HepG2 (cell line): Measurements from ENCODE around the gene SLC6A6. TPM values are rescaled to one million over a fixed set of nuclear protein-coding genes. Genes with fewer than 3 reads are reported as not detected.

ENCODE experiments used
- ATAC-seq: fragments of 200-7000 bp; cut with Tn5 transposase; 3 replicates; pipeline ENCODE4 v1.9.1; 2020; ENCODE audit warnings: mild to moderate bottlenecking, moderate library complexity
- BruUV-seq: library from RNA; stranded (reverse); fragments of 400-500 nt; replicated peaks from 2 replicates; lab custom pipeline; 2021; lab: Mats Ljungman, UMichigan
- CTCF ChIA-PET: fragments of 300-600 bp; formaldehyde crosslinking; extraction: SDS; loops from one replicate; lab custom pipeline; 2021; ENCODE audit warnings: low total read pairs, inconsistent platforms, low intra/inter-chr PET ratio; lab: Yijun Ruan, JAX
- POLR2A ChIA-PET: fragments of 350-600 bp; sonication (Branson Sonifier 250); formaldehyde crosslinking; loops from one replicate; lab custom pipeline; 2020; ENCODE audit warnings: antibody characterized with exemption, inconsistent platforms; lab: Yijun Ruan, JAX
- DNase-seq: peaks from one replicate; pipeline ENCODE4 v3.0.0-alpha.2; 2015; ENCODE audit warnings: low spot score
- FAIRE-seq: peaks from 3 replicates; lab custom pipeline; 2011; peaks lifted over from hg19 to GRCh38; lab: Jason Lieb, UNC
- H2AFZ ChIP-seq: one replicate; pipeline ENCODE4 v1.6.1; 2011; ENCODE audit warnings: low read length, inconsistent platforms
- H3K27ac ChIP-seq: fragments of 300-600 bp; 3 replicates; pipeline ENCODE4 v1.8.0; 2011; ENCODE audit warnings: mixed run types, mild to moderate bottlenecking, mixed read lengths, low read length, inconsistent platforms; ENCODE audit not compliant: insufficient read depth; ENCODE audit errors: extremely low read length
- H3K27me3 ChIP-seq, 2 experiments: fragments of 200-600 bp in 1 of 2; 2 replicates in 1 of 2; 3 replicates in 1 of 2; pipeline versions ENCODE4 v1.6.0 to v1.8.0; 2011; ENCODE audit warnings: low read length in 2 of 2, mild to moderate bottlenecking in 2 of 2, moderate library complexity in 2 of 2, inconsistent platforms in 1 of 2; ENCODE audit not compliant: insufficient read depth in 2 of 2, control insufficient read depth in 1 of 2
- H3K36me3 ChIP-seq, 2 experiments: fragments of 200-600 bp in 1 of 2; replicated peaks in 1 of 2; 2 replicates in 1 of 2; 3 replicates in 1 of 2; pipeline versions ENCODE4 v1.5.1 to v1.8.0; 2011; ENCODE audit warnings: low read length in 2 of 2, inconsistent platforms in 1 of 2; ENCODE audit not compliant: insufficient read depth in 2 of 2, control insufficient read depth in 1 of 2
- H3K4me1 ChIP-seq: 2 replicates; pipeline ENCODE4 v1.5.1; 2012; ENCODE audit warnings: low read length, inconsistent platforms; ENCODE audit not compliant: insufficient read depth
- H3K4me2 ChIP-seq: 2 replicates; pipeline ENCODE4 v1.6.0; 2011; ENCODE audit warnings: low read depth, low read length, inconsistent platforms
- H3K4me3 ChIP-seq, 3 experiments: fragments of 200-600 bp in 1 of 3; sonication (generic), shearing (Covaris generic) in 1 of 3; replicated peaks in 1 of 3; 2 replicates each; pipeline ENCODE4 v1.5.1; 2011 to 2016; ENCODE audit warnings: low read length in 3 of 3, inconsistent platforms in 2 of 3, low read depth in 2 of 3, mild to moderate bottlenecking in 2 of 3, control low read depth in 1 of 3, mixed read lengths in 1 of 3; ENCODE audit not compliant: insufficient read depth in 1 of 3
- H3K79me2 ChIP-seq: one replicate; pipeline ENCODE4 v1.6.1; 2011; ENCODE audit warnings: low read length, inconsistent platforms; ENCODE audit not compliant: insufficient read depth
- H3K9ac ChIP-seq: 2 replicates; pipeline ENCODE4 v1.6.0; 2011; ENCODE audit warnings: mild to moderate bottlenecking, low read depth, low read length, inconsistent platforms; ENCODE audit not compliant: insufficient read depth
- H3K9me3 ChIP-seq: 2 replicates; pipeline ENCODE4 v1.5.1; 2012; ENCODE audit warnings: mild to moderate bottlenecking, low read length
- H4K20me1 ChIP-seq: 2 replicates; pipeline ENCODE4 v1.6.0; 2011; ENCODE audit warnings: inconsistent platforms, mild to moderate bottlenecking, low read length, moderate library complexity; ENCODE audit not compliant: insufficient read depth
- AHDC1 ChIP-seq: sonication (generic); formaldehyde crosslinking; IDR thresholded peaks from 2 replicates; pipeline ENCODE4 v1.5.1; 2020; ENCODE audit warnings: mild to moderate bottlenecking, missing genetic modification reagents, borderline replicate concordance
- CREBL2 ChIP-seq: sonication (generic); formaldehyde crosslinking; IDR thresholded peaks from 2 replicates; pipeline ENCODE4 v1.8.1; 2023; ENCODE audit warnings: missing genetic modification reagents, mild to moderate bottlenecking, borderline replicate concordance
- FLYWCH1 ChIP-seq: sonication (generic); formaldehyde crosslinking; IDR thresholded peaks from 2 replicates; pipeline ENCODE4 v1.8.1; 2023; ENCODE audit warnings: mild to moderate bottlenecking, missing genetic modification reagents
- GLMP ChIP-seq: sonication (generic); formaldehyde crosslinking; IDR thresholded peaks from 2 replicates; pipeline ENCODE4 v1.9.0; 2021; ENCODE audit warnings: missing genetic modification reagents, mild to moderate bottlenecking, borderline replicate concordance
- GTF2F1 ChIP-seq: fragments of 150-350 bp; IDR thresholded peaks from 2 replicates; pipeline ENCODE4 v1.6.1; 2014; ENCODE audit warnings: low read length
- HDAC2 ChIP-seq: sonication (generic); formaldehyde crosslinking; IDR thresholded peaks from 2 replicates; pipeline ENCODE4 v1.4.0; 2020; ENCODE audit warnings: missing genetic modification reagents
- KAT8 ChIP-seq: IDR thresholded peaks from 2 replicates; pipeline ENCODE4 v1.6.1; 2016; ENCODE audit warnings: missing genetic modification reagents, missing compliant biosample characterization
- NCOA1 ChIP-seq: sonication (generic); formaldehyde crosslinking; IDR thresholded peaks from 2 replicates; pipeline ENCODE4 v1.9.0; 2021; ENCODE audit warnings: missing genetic modification reagents
- NFIB ChIP-seq: sonication (generic); formaldehyde crosslinking; IDR thresholded peaks from 2 replicates; pipeline ENCODE4 v1.9.0; 2021; ENCODE audit warnings: missing genetic modification reagents, mild to moderate bottlenecking, borderline replicate concordance
- NFYB ChIP-seq: sonication (generic); formaldehyde crosslinking; IDR thresholded peaks from 2 replicates; pipeline ENCODE4 v1.4.0; 2020; ENCODE audit warnings: missing genetic modification reagents
- NR3C1 ChIP-seq: sonication (generic); formaldehyde crosslinking; IDR thresholded peaks from 2 replicates; pipeline ENCODE4 v1.4.0; 2020; ENCODE audit warnings: missing genetic modification reagents
- PHF5A ChIP-seq: IDR thresholded peaks from one replicate; pipeline ENCODE4 v1.6.1; 2018; ENCODE audit warnings: low read depth, missing genetic modification reagents; ENCODE audit not compliant: unreplicated experiment
- RARA ChIP-seq: IDR thresholded peaks from 2 replicates; pipeline ENCODE4 v1.6.1; 2016; ENCODE audit warnings: missing genetic modification reagents, missing compliant biosample characterization
- RXRB ChIP-seq: IDR thresholded peaks from 2 replicates; pipeline ENCODE4 v1.6.1; 2016; ENCODE audit warnings: borderline replicate concordance, missing genetic modification reagents, missing compliant biosample characterization
- SPEN ChIP-seq: sonication (generic); formaldehyde crosslinking; IDR thresholded peaks from 2 replicates; pipeline ENCODE4 v1.5.1; 2020; ENCODE audit warnings: low read depth, mild to moderate bottlenecking, missing genetic modification reagents
- TBX2 ChIP-seq: sonication (generic); formaldehyde crosslinking; IDR thresholded peaks from 2 replicates; pipeline ENCODE4 v1.5.0; 2020; ENCODE audit warnings: missing genetic modification reagents, mild to moderate bottlenecking, borderline replicate concordance
- THAP11 ChIP-seq: IDR thresholded peaks from 2 replicates; pipeline ENCODE4 v1.6.1; 2016; ENCODE audit warnings: missing biosample characterization, missing genetic modification reagents
- ZNF230 ChIP-seq: sonication (generic); formaldehyde crosslinking; IDR thresholded peaks from 2 replicates; pipeline ENCODE4 v1.4.0; 2020; ENCODE audit warnings: mild to moderate bottlenecking, missing genetic modification reagents
- ZNF746 ChIP-seq: sonication (generic); formaldehyde crosslinking; IDR thresholded peaks from 2 replicates; pipeline ENCODE4 v1.8.0; 2022; ENCODE audit warnings: mild to moderate bottlenecking, missing genetic modification reagents
- ZSCAN20 ChIP-seq: sonication (generic); formaldehyde crosslinking; IDR thresholded peaks from 2 replicates; pipeline ENCODE4 v1.4.0; 2020; ENCODE audit warnings: missing genetic modification reagents, mild to moderate bottlenecking, borderline replicate concordance
- WGBS: methylation state at CpG from one replicate; pipeline ENCODE4 v1.1.6; 2017; ENCODE audit warnings: low lambda C conversion rate; 5-methylcytosine and 5-hydroxymethylcytosine counted together
- in situ Hi-C: cut with HindIII; loops from 2 replicates; pipeline ENCODE4 v1.10.0; 2017; ENCODE audit warnings: low pct_unique_long_range_greater_than_20kb; ENCODE audit not compliant: extremely low pct_ligation_motif_present
- intact Hi-C: fragments of 100-400 bp; cut with micrococcal nuclease; formaldehyde crosslinking; loops from one replicate; pipeline ENCODE4 v1.10.0; 2022; ENCODE audit not compliant: unreplicated experiment
- polyA plus RNA-seq, 8 experiments: library from polyadenylated mRNA; depleted of rRNA in 3 of 8; stranded (reverse) in 7 of 8; unstranded in 1 of 8; fragments of >200 nt; fragmentation: Illumina TruSeq in 4 of 8; extraction: Trizol in 4 of 8; gene quantifications; 2 replicates each; pipeline versions ENCODE4 v1.2.1 to v1.2.3, GENCODE V29; 2011 to 2016; ENCODE audit warnings: low read depth in 4 of 8, missing spikeins in 1 of 8, mixed read lengths in 1 of 8; ENCODE audit not compliant: insufficient read depth in 1 of 8
- total RNA-seq, 5 experiments: library from RNA; depleted of rRNA; stranded (reverse); fragments of >200 nt; fragmentation: Illumina TruSeq; extraction: Trizol; gene quantifications; 2 replicates each; pipeline ENCODE4 v1.2.3, GENCODE V29; 2016; ENCODE audit warnings: low read depth in 1 of 5

The SLC6A6 gene
- total and polyA plus RNA-seq, 2 of the 13 experiments (the other 11 are each of a cell fraction or from before 2014, with no cell fraction given): 14.1 to 20.7 TPM

GRCh38 chr3:14423197-14423743 is 20.9 kb downstream of the SLC6A6 start (continued):
- TF ChIP-seq KAT8 (CRISPR knock-in tag) (peak; percentile 50; the same call in 1 of the 2 replicates), ZNF746 (no peak), NR3C1 (CRISPR knock-in tag) (no peak), NFIB (CRISPR knock-in tag) (no peak), ZNF230 (CRISPR knock-in tag) (no peak), PHF5A (no peak), RXRB (CRISPR knock-in tag) (peak; percentile 78), NCOA1 (CRISPR knock-in tag) (no peak), HDAC2 (peak; percentile 79), THAP11 (CRISPR knock-in tag) (peak; percentile 69), FLYWCH1 (CRISPR knock-in tag) (no peak)

- no peak for FAIRE-seq
- in situ Hi-C loops (no loop called here), intact Hi-C loops (no loop called here)
- no peaks in the 10 kb centered on the region for H3K27me3 ChIP-seq
- ChIA-PET POLR2A (no interaction called here), CTCF (no interaction called here)
- H2AFZ ChIP-seq: no peak overlapping the region
- 62% methylated on average over 3 of the region's 3 CpGs for WGBS
- no peak overlapping the region for H3K4me2 ChIP-seq
- peaks cover 0 to 9% of the 10 kb centered on the region in 2 experiments; a peak in 1 of 5 replicates for H3K36me3 ChIP-seq
- peaks cover 2% of the 10 kb centered on the region for H3K79me2 ChIP-seq
- H3K4me3 ChIP-seq: no peak overlapping the region
- no peak overlapping the region for H3K9ac ChIP-seq
- no peak for DNase-seq
- no peak overlapping the region for H3K27ac ChIP-seq
- no peaks in the 10 kb centered on the region for H3K9me3 ChIP-seq
- H4K20me1 ChIP-seq: no peaks in the 10 kb centered on the region
- H3K4me1 ChIP-seq: peaks cover 44% of the 10 kb centered on the region
- BruUV-seq: no TSS peak
- ATAC-seq: no peak
- no peak for TF ChIP-seq CREBL2 (CRISPR knock-in tag)
- no peak for TF ChIP-seq ZSCAN20
- no peak for TF ChIP-seq TBX2 (CRISPR knock-in tag)
- no peak for TF ChIP-seq GTF2F1
- TF ChIP-seq NFYB: no peak
- TF ChIP-seq GLMP (CRISPR knock-in tag): no peak
- no peak for TF ChIP-seq SPEN
- TF ChIP-seq AHDC1: no peak
- TF ChIP-seq RARA (CRISPR knock-in tag): no peak
Observed at GRCh38 chr3:14423963-14424362, 21.6 kb downstream of the SLC6A6 start.
